Neural progenitor cell (in vitro differentiated cells): ENCODE results near the gene CACYBP.

ENCODE experiments used
- EZH2 ChIP-seq: fragments of 200-600 bp; sonication (generic); IDR thresholded peaks from 2 replicates; pipeline ENCODE4 v1.6.1; 2017; ENCODE audit warnings: antibody characterized with exemption, mild to moderate bottlenecking, moderate library complexity
- TF ChIP-seq, protein P1 (sequence below): fragments of 200-600 bp; sonication (generic); IDR thresholded peaks from 2 replicates; pipeline ENCODE4 v1.5.1; 2017; ENCODE audit warnings: antibody characterized with exemption, mild to moderate bottlenecking

DNA sequence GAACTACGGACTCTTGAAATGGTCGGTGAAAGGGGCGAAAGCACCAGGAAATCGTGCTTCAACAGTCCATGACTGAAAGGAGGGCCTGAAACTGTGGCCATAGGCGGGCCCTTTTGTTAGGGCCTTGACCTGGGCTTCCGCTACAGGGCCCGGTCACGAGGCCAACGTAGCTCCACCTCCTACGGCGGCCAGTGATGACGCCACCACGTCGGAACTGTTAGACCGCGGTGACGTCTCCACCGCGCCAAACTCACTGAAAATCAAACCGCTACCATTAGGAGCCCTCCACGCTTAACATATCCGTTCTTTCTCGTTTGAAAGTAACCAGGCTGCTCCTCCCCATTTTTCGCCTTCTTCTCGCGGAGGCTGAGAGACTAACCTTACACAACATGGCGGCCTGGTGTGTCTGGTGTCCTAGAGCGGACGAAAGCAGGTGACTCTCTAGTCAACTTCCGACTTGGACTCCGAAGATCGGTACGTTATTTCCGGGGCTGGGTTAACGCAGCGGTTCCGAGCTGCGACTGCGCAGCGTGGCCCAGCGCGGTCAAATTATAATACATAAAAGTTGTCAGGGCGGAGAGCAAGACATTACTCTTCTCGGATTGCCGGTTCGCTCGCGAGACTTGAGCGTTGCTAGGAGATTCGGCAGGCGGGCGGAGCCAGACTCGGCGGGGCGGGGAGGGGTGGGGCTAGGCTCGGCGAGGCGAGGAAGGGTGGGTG lies 371 bp upstream of the CACYBP start:
- TF ChIP-seq, protein P1, sequence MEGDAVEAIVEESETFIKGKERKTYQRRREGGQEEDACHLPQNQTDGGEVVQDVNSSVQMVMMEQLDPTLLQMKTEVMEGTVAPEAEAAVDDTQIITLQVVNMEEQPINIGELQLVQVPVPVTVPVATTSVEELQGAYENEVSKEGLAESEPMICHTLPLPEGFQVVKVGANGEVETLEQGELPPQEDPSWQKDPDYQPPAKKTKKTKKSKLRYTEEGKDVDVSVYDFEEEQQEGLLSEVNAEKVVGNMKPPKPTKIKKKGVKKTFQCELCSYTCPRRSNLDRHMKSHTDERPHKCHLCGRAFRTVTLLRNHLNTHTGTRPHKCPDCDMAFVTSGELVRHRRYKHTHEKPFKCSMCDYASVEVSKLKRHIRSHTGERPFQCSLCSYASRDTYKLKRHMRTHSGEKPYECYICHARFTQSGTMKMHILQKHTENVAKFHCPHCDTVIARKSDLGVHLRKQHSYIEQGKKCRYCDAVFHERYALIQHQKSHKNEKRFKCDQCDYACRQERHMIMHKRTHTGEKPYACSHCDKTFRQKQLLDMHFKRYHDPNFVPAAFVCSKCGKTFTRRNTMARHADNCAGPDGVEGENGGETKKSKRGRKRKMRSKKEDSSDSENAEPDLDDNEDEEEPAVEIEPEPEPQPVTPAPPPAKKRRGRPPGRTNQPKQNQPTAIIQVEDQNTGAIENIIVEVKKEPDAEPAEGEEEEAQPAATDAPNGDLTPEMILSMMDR: no peak
- TF ChIP-seq EZH2: no peak
